NCI-H2081 treated with DMSO at 0.1 percent for 48 hours (cell line): ENCODE data around the gene ALX4.

Experiments used
- DNase-seq: peaks from one replicate; lab custom pipeline; 2025; lab: John Stamatoyannopoulos, UW

The ALX4 gene

GRCh38 chr11:44267750-44268613, 42.0 kb downstream of the ALX4 start:
- no peak for DNase-seq

DNA sequence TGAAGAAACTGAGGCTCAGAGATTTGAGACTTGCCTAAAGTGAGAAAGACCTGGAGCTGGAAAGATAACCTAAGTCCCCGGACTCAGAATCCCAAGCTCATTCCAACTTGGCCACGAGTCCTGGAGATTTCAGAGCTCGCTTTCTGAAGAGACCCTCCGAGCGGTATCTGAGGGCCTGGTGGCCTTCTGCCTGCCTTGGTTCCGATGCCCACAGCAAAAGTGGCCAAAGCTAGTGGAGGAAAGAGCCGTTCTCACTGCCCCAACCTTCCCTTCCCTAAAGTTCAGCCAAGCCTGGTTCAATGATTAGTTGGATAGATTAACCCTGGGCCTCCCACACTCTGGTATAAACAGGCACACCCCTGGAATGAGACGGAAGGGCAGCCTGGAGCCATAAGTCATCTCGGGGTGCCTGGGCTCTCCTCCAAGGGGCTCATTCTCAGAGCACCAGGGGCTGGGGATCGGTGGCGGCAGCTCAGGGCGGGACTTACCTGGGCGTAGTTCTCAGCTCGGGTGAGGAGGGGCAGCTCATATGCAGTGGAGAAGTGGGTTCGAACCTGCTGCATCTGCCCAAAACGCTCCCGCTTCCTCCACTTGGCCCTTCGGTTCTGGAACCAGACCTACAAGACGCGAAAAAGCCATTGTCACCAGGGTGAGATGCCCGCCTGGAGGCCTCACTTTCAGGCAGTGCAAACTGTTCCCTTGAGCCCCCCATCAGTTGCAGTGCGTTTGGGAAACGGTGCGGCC, 42.8 kb downstream of the ALX4 start:
- no peak for DNase-seq

GRCh38 chr11:44266056-44266780, 43.7 kb downstream of the ALX4 start:
- DNase-seq = no peak

- no peak for DNase-seq
Measured at GRCh38 chr11:44264761-44265160, 45.2 kb downstream of the ALX4 start.

DNA sequence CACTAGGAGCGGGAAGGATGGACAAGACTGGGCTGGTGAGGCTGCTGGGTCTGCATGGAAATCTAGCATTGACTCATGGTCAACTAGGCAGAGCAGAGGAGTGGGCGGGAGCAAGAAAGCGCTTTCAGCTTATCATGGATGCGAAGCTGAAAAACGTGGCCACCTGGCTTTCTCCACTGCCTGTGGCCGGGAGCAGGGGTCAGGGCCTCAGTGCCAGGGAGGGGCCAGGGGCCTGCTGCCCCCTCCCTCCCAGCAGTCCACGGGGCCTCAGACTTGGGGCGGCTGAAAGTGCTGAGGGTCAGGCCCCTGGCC, 45.5 kb downstream of the ALX4 start:
- no peak for DNase-seq

- no peak for DNase-seq
Measured at GRCh38 chr11:44263738-44264437, 46.1 kb downstream of the ALX4 start.

GRCh38 chr11:44261800-44262591, 47.9 kb downstream of the ALX4 start:
- no peak for DNase-seq

- no peak for DNase-seq
Measured at GRCh38 chr11:44260081-44260480, 49.9 kb downstream of the ALX4 start.

DNA sequence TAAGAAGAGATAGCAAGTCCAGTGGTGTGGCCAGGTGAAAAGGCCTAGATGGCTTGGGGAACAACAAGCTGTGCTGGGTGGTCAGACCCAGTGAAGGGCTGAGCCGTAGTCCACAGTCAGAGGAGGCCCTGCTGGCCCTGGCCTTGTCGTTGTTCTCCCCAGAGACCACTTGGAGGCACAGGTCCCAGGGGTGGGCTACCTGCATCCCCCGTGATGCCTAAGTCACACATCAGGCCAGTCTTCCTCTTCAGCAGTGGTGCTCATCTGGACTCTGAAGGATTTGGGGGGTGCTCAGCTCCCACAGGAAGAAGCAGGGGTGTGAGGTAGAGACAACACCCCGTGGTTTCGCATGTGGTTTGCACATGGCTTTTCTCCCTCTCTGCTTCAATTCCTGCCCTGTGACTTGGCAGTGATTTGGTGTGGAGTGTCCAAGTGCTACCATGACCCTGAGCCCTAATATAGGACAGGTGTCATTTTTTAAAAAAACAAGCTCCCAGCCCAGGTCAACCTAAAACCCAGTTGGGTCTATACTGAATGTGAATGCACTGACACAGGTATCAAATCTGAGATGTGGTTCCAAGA, 51.0 kb downstream of the ALX4 start:
- no peak for DNase-seq

DNA sequence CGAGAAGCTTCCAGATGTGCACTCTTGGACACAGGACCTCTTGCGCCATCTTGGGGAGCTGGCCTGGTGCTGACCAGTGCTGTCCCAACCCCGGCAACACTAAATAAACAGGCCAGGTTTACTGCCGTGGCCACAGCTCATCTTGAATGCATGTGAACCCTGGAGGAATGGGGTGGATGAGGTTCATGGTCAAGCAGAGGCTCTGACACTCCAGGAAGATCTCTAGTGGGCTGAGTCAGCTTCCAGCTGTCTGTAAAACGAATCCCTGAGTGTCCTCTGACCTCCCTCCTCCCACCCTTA, 51.8 kb downstream of the ALX4 start:
- DNase-seq = no peak

GRCh38 chr11:44257338-44258189, 52.4 kb downstream of the ALX4 start:
- no peak for DNase-seq

DNA sequence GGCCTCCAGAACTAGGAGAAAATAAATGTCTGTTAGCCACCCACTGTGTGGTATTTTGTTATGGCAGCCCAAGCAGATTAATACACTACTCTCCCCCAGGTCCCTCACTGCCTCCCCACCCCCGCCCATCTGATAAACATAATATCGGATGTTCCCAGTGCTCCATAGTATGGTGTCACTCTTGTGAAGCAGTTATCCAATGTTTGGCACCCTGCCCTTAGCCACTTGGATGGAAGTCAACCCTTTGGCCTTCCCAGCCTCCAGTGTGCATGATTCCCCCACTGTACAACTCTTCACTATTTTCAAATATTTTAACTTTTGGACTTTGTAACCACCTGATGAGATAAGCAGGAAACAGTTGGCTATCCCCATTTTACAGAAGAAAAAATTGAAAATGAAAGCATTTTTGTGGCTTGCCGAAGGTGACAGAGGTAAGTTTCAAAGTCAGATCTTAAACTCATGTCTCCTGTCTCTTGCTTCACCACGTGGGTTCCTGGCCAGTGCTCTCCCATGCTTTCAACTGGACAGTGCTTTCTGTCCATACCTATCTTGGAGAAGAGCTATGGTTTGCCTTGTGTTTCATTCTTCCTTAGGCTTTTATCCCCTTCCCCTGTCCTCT, 53.2 kb downstream of the ALX4 start:
- no peak for DNase-seq

GRCh38 chr11:44255406-44256071, 54.4 kb downstream of the ALX4 start:
- DNase-seq = no peak

DNA sequence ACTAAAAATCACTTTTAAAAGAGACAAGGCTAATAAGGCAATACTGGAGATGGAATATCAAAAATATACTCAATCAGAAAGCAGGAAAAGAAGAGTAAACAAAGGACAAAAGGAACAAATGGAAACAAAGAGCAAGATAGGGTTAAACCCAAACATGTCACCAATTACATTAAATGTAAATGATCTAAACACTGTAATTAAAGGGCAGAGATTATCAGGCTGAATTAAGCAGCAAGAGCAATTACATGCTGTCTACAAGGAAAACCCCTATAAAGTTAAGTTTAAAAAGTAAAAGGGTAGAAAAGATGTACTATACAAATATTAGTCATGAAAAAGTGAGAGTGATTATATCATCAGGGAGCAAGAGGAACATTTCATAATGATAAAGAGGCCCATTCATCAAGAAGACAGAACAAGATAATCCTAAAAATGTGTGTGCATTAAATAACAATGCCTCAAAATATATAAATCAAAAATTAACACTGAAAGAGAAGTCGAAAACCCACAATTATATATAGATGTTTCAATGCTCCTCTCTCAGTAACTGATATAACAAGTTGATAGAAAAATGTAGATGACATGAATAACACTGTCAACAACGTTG, 56.8 kb downstream of the ALX4 start:
- DNase-seq = no peak

DNA sequence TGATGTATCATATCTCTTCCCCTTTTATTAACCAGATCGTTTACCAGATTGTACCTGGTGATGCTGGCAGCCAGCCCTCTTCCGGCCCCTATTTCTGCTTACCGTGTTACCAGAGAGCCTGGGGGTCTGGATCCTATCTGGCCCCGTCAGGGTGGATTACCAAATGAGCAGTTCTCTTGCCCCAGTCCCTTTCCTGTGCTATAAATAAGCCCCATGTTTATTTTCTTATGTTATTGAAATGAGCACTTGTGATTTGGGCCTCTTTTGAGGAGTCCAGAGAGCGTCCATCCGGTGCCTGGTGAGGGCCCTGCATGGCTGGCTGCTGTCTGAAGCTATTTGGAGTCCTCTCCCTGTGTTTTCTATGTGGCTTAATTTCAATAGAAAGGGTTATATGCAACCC, 59.5 kb downstream of the ALX4 start:
- no peak for DNase-seq

- no peak for DNase-seq
Measured at GRCh38 chr11:44248109-44248508, 61.8 kb downstream of the ALX4 start.

DNA sequence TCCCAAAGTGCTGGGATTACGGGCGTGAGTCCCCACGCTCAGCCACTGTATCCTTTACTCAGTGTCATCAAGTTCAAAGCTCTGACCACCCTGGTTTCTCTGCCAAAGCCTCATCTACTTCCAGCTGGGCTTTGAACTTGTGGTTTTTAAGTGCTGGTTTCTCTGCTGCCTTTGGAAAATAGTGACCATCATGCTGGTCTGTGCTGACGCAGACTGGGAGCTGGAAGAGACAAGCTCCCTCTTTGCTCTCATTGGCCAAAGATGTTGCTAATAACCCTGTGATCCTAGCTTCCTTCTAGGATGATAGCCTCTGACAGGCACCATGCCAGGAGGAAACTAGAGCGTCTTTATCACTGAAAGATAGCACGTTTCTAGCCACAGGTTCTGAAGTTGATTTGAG, 62.4 kb downstream of the ALX4 start:
- no peak for DNase-seq

DNA sequence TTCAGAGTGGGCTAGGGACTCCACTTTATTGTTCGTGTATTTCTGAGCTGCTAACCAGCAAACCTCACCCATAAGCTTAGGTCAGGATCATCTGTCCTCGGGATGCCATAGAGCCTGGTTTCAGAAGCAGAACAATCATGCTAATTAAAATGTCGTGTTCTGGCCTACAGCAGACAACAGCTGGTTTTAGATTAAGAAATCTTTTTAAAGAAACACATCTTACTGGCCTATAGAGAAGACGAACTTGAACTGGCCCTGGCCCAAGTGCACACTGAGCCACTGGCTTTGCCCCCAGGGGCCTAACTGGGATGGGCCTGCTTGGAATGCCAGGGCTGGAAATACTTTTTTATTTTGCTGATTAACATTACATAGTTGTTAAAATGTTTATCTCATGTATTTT, 63.2 kb downstream of the ALX4 start:
- DNase-seq = no peak
